ENCODE data around the gene FHIT.

- no peak for TF ChIP-seq CREB1 (IDR thresholded peaks at IDR 0.05; ENCODE audit: low read depth)
- no peak for TF ChIP-seq CTCF (IDR thresholded peaks at IDR 0.05 in 2 of 3, conservative IDR thresholded peaks at IDR 0.05 in 1 of 3; ENCODE audit: control insufficient read depth in 2 of 3, extremely low read depth in 1 of 3, insufficient read depth in 1 of 3, low read depth in 3 of 3, low read length in 3 of 3)
- no peak for TF ChIP-seq TCF12 (IDR thresholded peaks at IDR 0.05; ENCODE audit: low read depth, low read length)
- no peak for TF ChIP-seq POLR2AphosphoS5 (IDR thresholded peaks at IDR 0.05; ENCODE audit: low read length)
- no peak for TF ChIP-seq POLR2A (IDR thresholded peaks at IDR 0.05; ENCODE audit: low read depth, low read length)
- no peak for TF ChIP-seq BRCA1 (IDR thresholded peaks at IDR 0.05; ENCODE audit: low read depth, low read length)
- no peak for TF ChIP-seq HDAC2 (IDR thresholded peaks at IDR 0.05)
- no peak for TF ChIP-seq TBL1XR1 (IDR thresholded peaks at IDR 0.05; ENCODE audit: low read depth, low read length)
Observed at GRCh38 chr3:60160822-60161748, 1090.2 kb downstream of the FHIT start.
